SK-N-MC (cell line): ENCODE data around the gene TACC3.
A peak's percentile ranks its signal among the peaks of the same experiment; 100 is the strongest.

Experiments
- DNase-seq: peaks from one replicate; pipeline ENCODE4 v3.0.0-alpha.2; 2011; ENCODE audit warnings: low read depth, low spot score
- H3K27ac ChIP-seq: fragments of 200-600 bp; sonication (generic); 2 replicates; pipeline ENCODE4 v1.5.1; 2016; ENCODE audit warnings: mixed run types
- H3K36me3 ChIP-seq: fragments of 200-600 bp; sonication (generic); 2 replicates; pipeline ENCODE4 v1.6.1; 2017; ENCODE audit warnings: antibody characterized with exemption, low read length, mixed read lengths; ENCODE audit not compliant: insufficient read depth
- H3K4me3 ChIP-seq: fragments of 200-600 bp; sonication (generic); 2 replicates; pipeline ENCODE4 v1.5.1; 2016
- H3K9ac ChIP-seq: fragments of 200-600 bp; sonication (generic); 2 replicates; pipeline ENCODE4 v1.8.0; 2017; ENCODE audit warnings: mixed run types, mixed read lengths; ENCODE audit not compliant: insufficient read length
- H3K9me3 ChIP-seq: fragments of 200-600 bp; sonication (generic); 2 replicates; pipeline ENCODE4 v1.6.1; 2017; ENCODE audit warnings: low read depth, mild to moderate bottlenecking, antibody characterized with exemption, low read length, moderate library complexity, mixed read lengths
- EZH2 ChIP-seq: fragments of 200-600 bp; sonication (generic); IDR thresholded peaks from one replicate; pipeline ENCODE4 v1.6.1; 2017; ENCODE audit warnings: antibody characterized with exemption
- FOXP2 ChIP-seq: optimal IDR thresholded peaks from 2 replicates; pipeline ENCODE3; 2011; ENCODE audit warnings: mild to moderate bottlenecking, moderate library complexity; ENCODE audit not compliant: insufficient read depth; ENCODE audit errors: extremely low read length, control extremely low read depth
- POLR2AphosphoS5 ChIP-seq: IDR thresholded peaks from 2 replicates; pipeline ENCODE4 v1.6.1; 2012; ENCODE audit warnings: mild to moderate bottlenecking, low read depth, low read length, borderline replicate concordance

The TACC3 gene

DNA sequence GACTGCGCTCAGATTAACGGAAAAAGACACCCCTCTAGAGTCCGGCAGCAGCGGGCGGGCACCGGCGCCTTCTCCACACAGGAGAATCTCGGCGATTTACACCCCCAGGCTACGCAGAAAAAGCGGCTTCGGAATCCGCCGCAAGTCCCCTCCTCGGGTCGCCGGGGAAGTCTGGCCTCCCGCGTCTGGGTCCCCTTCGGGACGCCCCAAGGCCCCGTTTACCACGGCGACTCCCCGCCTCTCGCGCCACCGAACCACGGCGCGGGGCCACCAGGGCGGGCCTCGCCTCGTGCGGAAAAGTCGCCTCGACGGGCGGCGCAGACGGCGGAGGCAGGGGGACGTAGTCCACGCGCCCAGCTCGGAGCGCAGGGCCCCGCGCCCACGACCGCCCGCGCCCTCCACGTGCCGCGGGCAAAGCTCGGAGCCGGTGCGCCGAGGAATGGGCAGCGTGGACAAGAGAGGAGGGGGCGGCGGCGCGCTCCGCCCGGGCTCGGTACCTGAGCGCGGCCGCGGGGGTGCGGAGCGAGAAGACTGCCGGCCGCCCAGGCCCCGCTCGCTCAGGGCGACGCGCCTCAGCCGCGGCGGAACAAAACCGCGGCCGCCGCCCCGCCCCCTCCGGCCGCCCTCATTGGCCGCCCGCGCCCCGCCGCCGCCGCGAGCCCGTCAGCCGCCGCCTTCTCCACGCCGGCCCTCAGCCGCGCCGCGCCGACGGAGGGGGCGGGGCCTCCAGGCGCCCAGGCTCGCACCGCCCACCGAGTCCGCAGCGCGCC is 37.4 kb upstream of the TACC3 start, which contains the start of gene FAM53A:
Gene FAM53A (minus strand): TSS at position 578 of the 770 bp plus-strand sequence. CDS start 15,572 bp downstream, outside the sequence.
- H3K4me3 ChIP-seq: peak within 1 kb of the TSS; percentile 83
- TF ChIP-seq EZH2 (no peak), POLR2AphosphoS5 (peak; percentile 37; the same call in 1 of the 2 replicates)
- no peaks in the 10 kb centered on the region for H3K9me3 ChIP-seq
- peak within 1 kb of the TSS; percentile 72 for H3K9ac ChIP-seq
- DNase-seq: no peak
- H3K36me3 ChIP-seq: no peaks in the 10 kb centered on the region
- H3K27ac ChIP-seq: peak within 1 kb of the TSS; percentile 8; the same call in 1 of the 2 replicates

DNA sequence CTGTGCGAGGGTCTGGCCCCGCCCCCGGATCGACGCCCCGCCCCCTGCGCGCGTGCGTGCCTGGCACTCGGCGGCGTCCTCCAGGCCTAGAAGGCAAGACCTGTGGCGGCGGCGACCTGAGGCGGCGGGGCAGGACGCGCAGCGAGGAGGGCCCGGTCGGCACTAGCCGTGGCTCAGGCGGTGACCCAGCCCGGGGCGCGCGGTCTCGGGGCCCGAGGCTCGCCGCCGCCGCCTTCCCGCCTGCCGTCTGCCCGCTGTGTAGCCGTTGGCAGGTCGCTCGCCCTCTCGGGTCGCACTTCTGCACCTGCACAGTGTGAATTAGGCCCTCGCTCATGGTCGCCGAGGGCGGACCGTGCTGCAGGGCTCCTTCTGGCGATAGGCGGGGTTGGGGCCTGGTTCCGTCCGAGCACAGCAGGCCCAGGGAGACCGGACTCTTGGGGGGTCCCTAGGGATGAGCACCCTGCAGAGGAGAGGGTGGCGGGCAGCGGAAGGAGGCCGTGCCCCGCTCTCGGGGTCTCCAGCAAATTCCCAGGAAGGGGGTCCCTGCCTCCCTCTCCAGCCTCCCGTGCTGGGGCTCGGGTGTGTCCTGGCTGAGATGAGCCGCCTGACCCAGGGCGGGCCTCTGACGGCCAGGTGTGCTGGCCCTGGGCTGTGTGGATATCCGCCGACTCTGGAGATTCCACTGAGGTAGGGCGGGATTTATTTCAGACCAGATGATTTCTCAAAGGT is 36.7 kb upstream of the TACC3 start:
- no peak overlapping the region for H3K4me3 ChIP-seq
- H3K9me3 ChIP-seq: no peaks in the 10 kb centered on the region
- H3K9ac ChIP-seq: no peak overlapping the region
- no peaks in the 10 kb centered on the region for H3K36me3 ChIP-seq
- no peak overlapping the region for H3K27ac ChIP-seq
- no peak for DNase-seq
- TF ChIP-seq EZH2 (no peak), FOXP2 (no peak), POLR2AphosphoS5 (no peak)

DNA sequence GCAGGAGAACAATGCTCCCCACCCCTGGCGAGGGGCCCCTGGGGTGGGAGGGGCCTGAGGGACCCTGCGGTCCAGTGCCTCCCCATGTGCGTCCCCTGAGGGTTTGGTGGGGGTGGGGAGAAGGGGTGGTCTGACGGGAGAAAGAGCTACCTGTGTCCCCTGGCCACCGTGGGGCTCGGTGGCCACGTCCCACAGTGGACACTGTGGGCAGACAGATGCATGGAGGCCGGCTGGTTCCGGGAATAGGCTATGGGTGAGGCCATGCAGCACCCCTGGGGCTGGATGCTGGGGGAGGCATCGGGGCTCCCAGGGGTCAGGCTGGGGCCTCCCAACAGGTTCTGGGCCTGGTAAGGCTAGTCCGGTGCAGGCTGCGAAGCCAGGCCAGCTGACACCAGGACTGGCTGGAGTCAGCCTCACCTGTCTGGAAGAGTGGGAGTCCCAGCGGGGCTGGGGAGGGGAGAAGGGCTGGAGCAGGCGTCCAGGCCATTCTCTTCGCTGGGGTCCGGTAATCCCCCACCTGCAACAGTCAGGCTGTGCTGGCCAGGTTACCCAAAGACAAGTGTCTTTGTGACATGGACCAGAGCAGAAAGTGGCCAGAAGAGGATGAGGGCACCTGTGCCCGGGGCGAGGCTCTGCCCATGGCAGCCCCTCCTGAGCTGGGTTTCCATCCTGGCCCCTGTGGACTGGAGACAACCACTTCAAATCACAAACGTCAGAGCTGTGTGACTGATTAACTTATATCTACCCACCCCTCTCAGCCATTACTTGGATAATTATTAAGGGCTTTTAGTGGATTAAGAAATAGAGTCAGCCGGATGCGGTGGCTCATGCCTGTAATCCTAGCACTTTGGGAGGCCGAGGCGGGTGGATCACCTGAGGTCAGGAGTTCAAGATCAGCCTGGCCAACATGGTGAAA is 35.8 kb upstream of the TACC3 start:
- Histone ChIP-seq H3K27ac (no peak overlapping the region), H3K4me3 (no peak overlapping the region)
- no peak for DNase-seq

DNA sequence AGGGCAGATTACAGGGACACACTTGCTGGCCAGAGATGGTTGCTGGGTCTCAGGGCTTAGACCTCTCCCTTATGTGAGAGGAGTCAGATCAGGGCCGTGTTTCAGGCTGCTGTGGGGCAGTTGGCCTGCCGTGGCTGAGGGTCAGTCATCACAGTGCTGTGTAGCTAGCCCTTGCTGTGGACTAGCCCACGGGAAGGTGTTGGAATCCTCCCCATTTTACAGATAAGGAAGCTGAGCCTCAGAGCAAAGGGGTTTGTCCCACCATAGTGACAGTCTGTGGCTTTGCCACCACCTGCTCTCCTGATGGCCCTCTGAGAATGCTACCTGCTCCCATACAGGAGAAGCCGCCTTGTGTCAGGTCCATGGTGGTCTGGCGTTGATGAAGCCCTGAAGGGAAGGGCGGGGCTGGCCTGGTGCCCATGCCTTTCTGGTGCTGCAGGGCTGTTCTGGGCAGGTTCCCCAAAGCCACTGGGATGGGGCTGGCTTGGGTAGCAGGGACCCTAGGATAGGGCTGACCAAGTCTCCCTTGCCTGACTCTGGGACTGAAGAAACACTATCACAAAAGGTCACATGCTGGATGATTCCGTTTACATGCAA is 34.8 kb upstream of the TACC3 start:
- Histone ChIP-seq H3K9ac (no peak overlapping the region), H3K27ac (peak overlapping the region; percentile 11), H3K4me3 (no peak overlapping the region), H3K9me3 (no peaks in the 10 kb centered on the region), H3K36me3 (peaks cover 14% of the 10 kb centered on the region)
- no peak for DNase-seq
- TF ChIP-seq FOXP2: no peak
- TF ChIP-seq EZH2: no peak
- no peak for TF ChIP-seq POLR2AphosphoS5

More for the DNA sequence above, 35.8 kb upstream of the TACC3 start:
- no peak overlapping the region for H3K9ac ChIP-seq
- no peaks in the 10 kb centered on the region for H3K9me3 ChIP-seq
- TF ChIP-seq FOXP2: no peak
- no peak for TF ChIP-seq EZH2
- no peak for TF ChIP-seq POLR2AphosphoS5
- H3K36me3 ChIP-seq: peaks cover 3% of the 10 kb centered on the region; the same call in 1 of the 2 replicates

DNA sequence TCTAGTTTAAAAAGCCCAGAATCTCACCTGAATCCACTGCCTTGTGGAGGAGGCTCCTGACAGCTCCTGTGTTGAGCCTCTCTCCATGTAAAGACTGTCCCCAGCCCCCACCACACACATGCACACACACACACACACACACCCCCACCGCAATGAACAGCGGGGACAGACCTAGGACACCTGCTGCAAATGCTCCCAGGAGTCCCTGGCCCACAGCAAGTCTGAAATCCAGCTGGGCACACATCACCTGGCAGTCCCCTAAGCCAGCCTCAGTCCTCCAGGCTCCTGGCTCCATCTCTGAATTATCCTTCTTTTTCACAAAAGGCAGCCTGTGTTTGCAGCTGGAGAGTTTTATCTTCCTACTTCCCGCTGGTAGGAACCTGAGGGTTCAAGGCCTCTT is 30.6 kb upstream of the TACC3 start:
- H3K36me3 ChIP-seq: peaks cover 55% of the 10 kb centered on the region
- no peak overlapping the region for H3K4me3 ChIP-seq
- no peaks in the 10 kb centered on the region for H3K9me3 ChIP-seq
- H3K27ac ChIP-seq: no peak overlapping the region
- no peak for TF ChIP-seq EZH2
- TF ChIP-seq FOXP2: no peak
- TF ChIP-seq POLR2AphosphoS5: no peak
- H3K9ac ChIP-seq: no peak overlapping the region
- DNase-seq: no peak

DNA sequence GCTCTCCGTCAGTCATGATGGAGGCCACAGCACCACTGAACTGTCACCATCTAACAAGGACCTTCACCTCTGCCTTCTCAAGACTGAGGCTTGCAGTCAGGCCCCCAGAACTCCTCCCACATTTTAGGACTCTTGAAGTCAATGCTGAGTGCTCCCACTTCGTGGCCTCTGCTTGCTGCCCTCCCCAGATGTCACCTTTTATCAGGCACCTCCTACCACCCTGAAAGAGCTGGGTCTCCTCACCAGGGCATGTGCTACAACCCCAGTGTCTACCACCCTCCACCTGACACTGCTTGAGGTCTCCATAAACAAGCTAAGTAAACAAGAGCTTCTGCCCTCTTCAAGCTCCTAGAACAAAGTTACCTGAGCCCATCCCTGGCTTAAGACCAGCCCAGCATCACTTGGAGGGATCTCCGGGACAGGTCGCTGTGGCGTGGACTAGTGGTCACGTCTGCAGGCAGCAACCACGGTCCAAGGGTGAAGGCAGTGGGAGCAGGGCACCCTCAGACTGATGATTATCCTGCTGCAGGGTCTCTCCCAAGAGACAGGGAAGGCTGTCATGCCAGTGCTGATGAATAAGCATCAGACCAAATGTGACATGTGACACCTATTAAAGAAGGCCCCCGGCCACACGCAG is 29.5 kb upstream of the TACC3 start:
- H3K9me3 ChIP-seq: no peaks in the 10 kb centered on the region
- peaks cover 67% of the 10 kb centered on the region for H3K36me3 ChIP-seq
- no peak overlapping the region for H3K9ac ChIP-seq
- TF ChIP-seq EZH2: no peak
- no peak for TF ChIP-seq FOXP2
- no peak for TF ChIP-seq POLR2AphosphoS5
- H3K27ac ChIP-seq: no peak overlapping the region
- no peak for DNase-seq
- H3K4me3 ChIP-seq: no peak overlapping the region

DNA sequence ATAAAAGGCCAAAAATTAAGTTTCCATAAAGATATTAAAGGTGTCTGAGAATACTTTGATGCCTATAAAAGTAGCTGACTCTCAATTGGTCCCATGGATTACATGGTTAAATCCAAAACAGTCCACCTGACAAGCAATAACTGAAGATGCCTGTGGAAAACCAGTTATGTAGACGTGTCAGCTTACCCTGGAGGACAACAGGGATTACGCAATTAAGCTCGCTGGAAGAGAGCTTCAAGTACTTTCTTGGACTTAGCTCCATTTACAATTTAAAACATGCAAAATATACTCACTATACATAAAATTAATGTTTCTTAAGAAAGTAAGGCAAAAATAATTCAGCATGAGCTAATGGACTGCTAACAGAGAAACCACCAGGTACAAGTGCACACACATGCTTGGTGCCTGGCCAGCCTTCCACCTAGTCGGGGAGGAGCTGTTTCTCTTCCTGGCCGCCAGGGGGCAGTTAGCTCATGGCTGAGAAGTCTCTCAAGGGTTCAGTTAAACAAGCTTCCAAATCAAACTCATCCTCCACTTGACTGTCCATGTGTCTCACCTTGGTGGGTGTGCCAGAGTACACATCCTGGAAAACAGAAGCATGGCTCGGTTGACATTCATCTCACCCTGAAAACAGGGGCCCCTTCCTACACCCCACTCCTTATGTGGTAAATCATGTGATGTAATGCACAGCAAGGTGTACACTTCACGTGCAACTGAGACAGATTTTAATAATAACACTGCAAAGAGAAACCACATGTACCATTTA is 28.0 kb upstream of the TACC3 start:
- H3K9me3 ChIP-seq: no peaks in the 10 kb centered on the region
- no peak overlapping the region for H3K9ac ChIP-seq
- DNase-seq: no peak
- H3K36me3 ChIP-seq: peaks cover 77% of the 10 kb centered on the region
- no peak overlapping the region for H3K4me3 ChIP-seq
- peak overlapping the region; percentile 68; the same call in 1 of the 2 replicates for H3K27ac ChIP-seq
- no peak for TF ChIP-seq POLR2AphosphoS5
- TF ChIP-seq FOXP2: no peak
- no peak for TF ChIP-seq EZH2
